Uterus (tissue), 2 donors: ENCODE measurements around the gene ERC2.

Source experiments
- CTCF ChIP-seq, 4 experiments: fragments of 200-600 bp in 2 of 4; fragments of 450-650 bp in 2 of 4; sonication (generic) in 2 of 4; IDR thresholded peaks; one replicate each; pipeline ENCODE4 v1.5.1; 2016 to 2019; ENCODE audit warnings: antibody characterized with exemption in 4 of 4, mild to moderate bottlenecking in 2 of 4, moderate library complexity in 1 of 4
- POLR2A ChIP-seq, 2 donors: fragments of 450-650 bp; IDR thresholded peaks; one replicate each; pipeline ENCODE4 v1.6.1; 2016; ENCODE audit warnings: antibody characterized with exemption in 2 of 2, mild to moderate bottlenecking in 1 of 2, moderate library complexity in 1 of 2

GRCh38 chr3:55459838-55460237 lies 1008.4 kb downstream of the ERC2 start:
- TF ChIP-seq CTCF (IDR thresholded peaks at IDR 0.05), result no peak
- no peak for TF ChIP-seq POLR2A (IDR thresholded peaks at IDR 0.05)
